SH-SY5Y (cell line): ENCODE results near the gene CYTH4.

Source experiments
- GATA2 ChIP-seq: IDR thresholded peaks from 2 replicates; pipeline ENCODE4 v1.6.1; 2011; ENCODE audit warnings: mild to moderate bottlenecking, low read depth, low read length
- GATA3 ChIP-seq: IDR thresholded peaks from 2 replicates; pipeline ENCODE4 v1.6.1; 2011; ENCODE audit warnings: low read depth, mild to moderate bottlenecking, low read length, moderate library complexity

- no peak for TF ChIP-seq GATA3
- TF ChIP-seq GATA2 = no peak
Measured at GRCh38 chr22:37336579-37336978, 54.3 kb downstream of the CYTH4 start.
